ENCODE results near the gene KLHL5.
A peak's percentile ranks its signal among the peaks of the same experiment; 100 is the strongest.
"Not testable (repeated sequence)": the region's sequence is repeated elsewhere in the genome, so short reads cannot be mapped to it uniquely, and the experiment has no call there.

KLHL5 gene

GRCh38 chr4:39024311-39024865 lies 37.6 kb upstream of the KLHL5 start:
- DNase-seq (ENCODE audit: low read depth, low spot score): no peak
- TF ChIP-seq, protein P1, sequence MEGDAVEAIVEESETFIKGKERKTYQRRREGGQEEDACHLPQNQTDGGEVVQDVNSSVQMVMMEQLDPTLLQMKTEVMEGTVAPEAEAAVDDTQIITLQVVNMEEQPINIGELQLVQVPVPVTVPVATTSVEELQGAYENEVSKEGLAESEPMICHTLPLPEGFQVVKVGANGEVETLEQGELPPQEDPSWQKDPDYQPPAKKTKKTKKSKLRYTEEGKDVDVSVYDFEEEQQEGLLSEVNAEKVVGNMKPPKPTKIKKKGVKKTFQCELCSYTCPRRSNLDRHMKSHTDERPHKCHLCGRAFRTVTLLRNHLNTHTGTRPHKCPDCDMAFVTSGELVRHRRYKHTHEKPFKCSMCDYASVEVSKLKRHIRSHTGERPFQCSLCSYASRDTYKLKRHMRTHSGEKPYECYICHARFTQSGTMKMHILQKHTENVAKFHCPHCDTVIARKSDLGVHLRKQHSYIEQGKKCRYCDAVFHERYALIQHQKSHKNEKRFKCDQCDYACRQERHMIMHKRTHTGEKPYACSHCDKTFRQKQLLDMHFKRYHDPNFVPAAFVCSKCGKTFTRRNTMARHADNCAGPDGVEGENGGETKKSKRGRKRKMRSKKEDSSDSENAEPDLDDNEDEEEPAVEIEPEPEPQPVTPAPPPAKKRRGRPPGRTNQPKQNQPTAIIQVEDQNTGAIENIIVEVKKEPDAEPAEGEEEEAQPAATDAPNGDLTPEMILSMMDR (IDR thresholded peaks at IDR 0.05; ENCODE audit: low read depth, low read length): no peak
- H3K4me3 ChIP-seq (ENCODE audit: low read depth, low read length): no peak overlapping the region
- in situ Hi-C loops (cut with HindIII; ENCODE audit: low sequenced_read_pairs): no loop called here

DNA sequence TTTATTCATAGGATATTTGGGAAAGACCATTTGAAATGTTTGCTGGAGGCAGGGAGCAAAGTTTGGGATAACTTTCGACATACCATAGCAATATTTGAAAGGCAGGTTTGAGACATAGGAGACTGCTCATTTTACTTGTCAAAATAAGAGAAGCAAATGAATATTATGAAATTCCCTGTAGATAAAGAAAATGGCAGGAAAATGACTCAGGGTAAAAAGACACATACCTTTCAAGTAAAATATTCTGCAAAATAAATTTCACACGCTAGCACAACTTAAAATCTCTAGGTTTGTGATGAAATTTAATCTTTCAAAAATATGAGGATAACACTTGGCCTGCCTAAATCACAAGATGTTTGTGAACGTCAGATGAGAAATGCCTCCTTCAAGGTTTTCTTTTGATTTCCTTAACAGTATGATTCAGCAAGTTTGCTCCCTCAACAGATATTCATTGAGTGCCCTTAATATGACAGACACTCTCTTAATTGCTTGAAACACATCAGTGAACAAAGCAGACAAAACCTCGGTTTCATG lies 36.4 kb upstream of the KLHL5 start:
- no peak overlapping the region for H3K4me3 ChIP-seq (ENCODE audit: low read depth, low read length)
- in situ Hi-C loops (cut with HindIII; ENCODE audit: low sequenced_read_pairs): no loop called here
- peak; percentile 53 for DNase-seq (ENCODE audit: low read depth, low spot score)
- TF ChIP-seq, protein P1 (IDR thresholded peaks at IDR 0.05; ENCODE audit: low read depth, low read length): no peak

DNA sequence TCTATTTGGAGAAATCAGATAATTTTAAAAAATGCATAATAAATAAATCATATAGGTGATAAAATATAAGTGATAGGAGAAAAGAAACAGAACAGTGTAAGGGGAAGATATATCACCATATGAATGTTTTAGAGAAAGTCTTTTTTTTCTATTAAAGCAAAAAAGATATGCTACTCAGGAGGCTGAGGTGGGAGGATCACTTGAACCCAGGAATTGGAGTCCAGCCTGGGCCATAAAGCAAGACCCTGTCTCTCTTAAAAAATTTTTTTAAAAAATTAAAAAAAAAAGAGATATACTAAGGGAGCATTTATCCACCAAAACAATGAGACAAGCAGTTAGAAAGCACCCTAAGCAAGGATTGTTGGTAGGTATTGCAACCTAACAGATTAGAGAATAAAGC lies 35.9 kb upstream of the KLHL5 start:
- TF ChIP-seq, protein P1 (IDR thresholded peaks at IDR 0.05; ENCODE audit: low read depth, low read length): no peak
- no peak overlapping the region for H3K4me3 ChIP-seq (ENCODE audit: low read depth, low read length)
- DNase-seq (ENCODE audit: low read depth, low spot score): no peak
- in situ Hi-C loops (cut with HindIII; ENCODE audit: low sequenced_read_pairs): no loop called here

DNA sequence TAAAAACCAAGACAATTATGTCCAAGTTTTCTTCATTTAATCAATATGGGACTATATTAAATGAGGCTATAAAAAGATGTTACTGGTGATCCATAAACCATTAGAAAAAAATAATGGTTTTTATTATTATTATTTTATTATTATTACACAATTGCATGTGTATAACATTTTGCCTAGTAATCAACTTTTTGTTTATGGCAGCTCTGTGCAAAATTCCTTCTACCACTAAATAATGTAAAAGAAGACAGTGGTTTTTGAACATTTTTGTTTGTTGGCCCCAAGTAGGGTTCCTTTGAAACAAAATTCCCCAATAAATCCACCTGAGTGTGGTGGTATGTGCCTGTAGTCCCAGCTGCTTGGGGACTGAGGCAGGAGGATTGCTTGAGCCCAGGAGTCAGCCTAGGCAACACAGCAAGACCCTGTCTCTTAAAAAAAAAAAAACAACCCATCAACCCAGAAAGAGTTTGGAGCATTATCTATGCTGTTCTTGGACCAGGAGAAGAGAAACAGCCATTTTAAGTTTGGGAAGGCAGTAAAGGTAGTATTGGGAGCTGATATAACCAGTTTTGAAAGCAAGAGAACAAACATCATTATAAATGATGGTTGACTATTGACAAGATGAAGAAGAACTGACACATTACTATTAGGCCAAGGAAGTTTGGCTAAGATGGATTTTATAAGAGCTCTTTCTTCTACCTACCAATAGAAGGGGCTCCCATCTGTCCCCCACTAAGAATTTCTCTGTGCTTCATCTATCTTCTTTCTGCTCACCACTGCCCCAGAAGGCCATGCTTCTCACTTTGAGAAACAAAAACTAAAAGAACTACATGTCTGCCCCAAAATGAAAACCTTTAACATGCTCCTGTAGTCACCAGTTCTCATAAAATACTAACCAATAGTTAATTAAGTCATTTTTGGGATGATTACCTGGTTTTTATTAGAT lies 32.0 kb upstream of the KLHL5 start:
- TF ChIP-seq, protein P1 (IDR thresholded peaks at IDR 0.05; ENCODE audit: low read depth, low read length): no peak
- peak overlapping the region; percentile 4 for H3K4me3 ChIP-seq (ENCODE audit: low read depth, low read length)

DNA sequence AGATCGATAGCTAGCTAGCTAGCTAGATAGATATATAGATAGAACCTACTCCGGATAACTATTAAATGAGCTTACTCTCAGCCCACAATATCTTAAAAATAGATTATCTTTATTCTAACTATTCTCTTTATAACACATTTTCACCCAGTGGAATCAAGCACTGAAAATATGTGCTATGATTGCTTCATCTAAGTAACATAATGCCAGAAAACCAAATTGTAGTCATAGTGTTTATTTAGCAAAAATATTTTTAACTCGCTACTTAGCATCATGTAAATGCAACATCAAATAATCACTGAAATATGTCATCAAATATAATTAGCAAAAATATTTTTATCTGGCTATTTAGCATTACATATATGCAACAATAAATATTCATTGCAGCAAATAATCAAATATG lies 31.3 kb upstream of the KLHL5 start:
- in situ Hi-C loops (cut with HindIII; ENCODE audit: low sequenced_read_pairs): no loop called here
- peak overlapping the region; percentile 4 for H3K4me3 ChIP-seq (ENCODE audit: low read depth, low read length)
- DNase-seq (ENCODE audit: low read depth, low spot score): no peak
- TF ChIP-seq, protein P1 (IDR thresholded peaks at IDR 0.05; ENCODE audit: low read depth, low read length): no peak

More for the DNA sequence above, 32.0 kb upstream of the KLHL5 start:
- no peak for DNase-seq (ENCODE audit: low read depth, low spot score)
- in situ Hi-C loops (cut with HindIII; ENCODE audit: low sequenced_read_pairs): no loop called here

DNA sequence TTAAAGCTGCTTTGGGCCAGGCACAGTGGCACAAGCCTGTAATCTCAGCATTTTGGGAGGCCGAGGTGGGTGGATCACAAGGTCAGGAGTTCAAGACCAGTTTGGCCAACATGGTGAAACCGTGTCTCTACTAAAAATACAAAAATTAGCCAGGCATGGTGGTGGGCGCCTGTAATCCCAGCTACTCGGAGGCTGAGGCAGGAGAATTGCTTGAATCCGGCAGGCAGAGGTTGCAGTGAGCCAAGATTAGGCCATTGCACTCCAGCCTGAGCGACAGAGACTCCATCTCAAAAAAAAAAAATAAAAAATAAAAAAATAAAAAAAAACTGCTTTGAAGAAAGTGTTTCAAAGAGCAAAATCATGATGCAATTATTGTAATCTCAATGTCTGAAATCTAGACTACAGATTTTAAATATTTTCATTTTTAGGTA lies 30.4 kb upstream of the KLHL5 start:
- DNase-seq (ENCODE audit: low read depth, low spot score); in situ Hi-C loops (cut with HindIII; ENCODE audit: low sequenced_read_pairs): not testable (repeated sequence)
- H3K4me3 ChIP-seq (ENCODE audit: low read depth, low read length): peak overlapping the region; percentile 16

Measured in astrocyte of the spinal cord (primary cell).